ENCODE measurements around the gene CYB5B.
"Not testable (repeated sequence)": the region's sequence is repeated elsewhere in the genome, so short reads cannot be mapped to it uniquely, and the experiment has no call there.

Gene CYB5B

DNA sequence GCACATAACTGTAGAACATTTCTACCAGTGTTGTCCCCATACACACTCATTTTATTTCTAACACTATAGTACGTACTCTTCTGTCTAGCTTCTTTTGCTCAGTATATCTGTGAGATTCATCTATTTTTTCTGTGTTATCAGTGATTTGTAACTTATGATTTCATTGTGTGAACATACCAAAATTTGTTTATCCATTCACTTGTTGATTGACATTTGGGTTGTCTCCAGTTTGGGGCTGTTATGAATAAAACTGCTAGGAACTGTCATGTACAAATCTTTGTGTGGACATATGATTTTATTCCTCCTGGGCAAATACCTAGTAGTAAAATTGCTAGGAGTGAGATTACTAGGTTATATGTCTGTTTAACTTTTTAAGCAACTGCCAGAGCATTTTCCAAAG, 9.6 kb downstream of the CYB5B start:
- no peak overlapping the region for H3K4me3 ChIP-seq (ENCODE audit: low read depth in 1 of 2, low read length in 1 of 2)
- H3K27ac ChIP-seq, result no peak overlapping the region
- TF ChIP-seq, protein P1, sequence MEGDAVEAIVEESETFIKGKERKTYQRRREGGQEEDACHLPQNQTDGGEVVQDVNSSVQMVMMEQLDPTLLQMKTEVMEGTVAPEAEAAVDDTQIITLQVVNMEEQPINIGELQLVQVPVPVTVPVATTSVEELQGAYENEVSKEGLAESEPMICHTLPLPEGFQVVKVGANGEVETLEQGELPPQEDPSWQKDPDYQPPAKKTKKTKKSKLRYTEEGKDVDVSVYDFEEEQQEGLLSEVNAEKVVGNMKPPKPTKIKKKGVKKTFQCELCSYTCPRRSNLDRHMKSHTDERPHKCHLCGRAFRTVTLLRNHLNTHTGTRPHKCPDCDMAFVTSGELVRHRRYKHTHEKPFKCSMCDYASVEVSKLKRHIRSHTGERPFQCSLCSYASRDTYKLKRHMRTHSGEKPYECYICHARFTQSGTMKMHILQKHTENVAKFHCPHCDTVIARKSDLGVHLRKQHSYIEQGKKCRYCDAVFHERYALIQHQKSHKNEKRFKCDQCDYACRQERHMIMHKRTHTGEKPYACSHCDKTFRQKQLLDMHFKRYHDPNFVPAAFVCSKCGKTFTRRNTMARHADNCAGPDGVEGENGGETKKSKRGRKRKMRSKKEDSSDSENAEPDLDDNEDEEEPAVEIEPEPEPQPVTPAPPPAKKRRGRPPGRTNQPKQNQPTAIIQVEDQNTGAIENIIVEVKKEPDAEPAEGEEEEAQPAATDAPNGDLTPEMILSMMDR (IDR thresholded peaks at IDR 0.05), result no peak
- H3K36me3 ChIP-seq, result peaks cover 18% of the 10 kb centered on the region
- H3K9me3 ChIP-seq, result no peaks in the 10 kb centered on the region
- H3K4me1 ChIP-seq (ENCODE audit: control insufficient read depth in 1 of 2, insufficient read depth in 1 of 2, low read depth in 1 of 2, low read length in 1 of 2), result peaks cover 13 to 24% of the 10 kb centered on the region in 2 experiments
- no peaks in the 10 kb centered on the region for H3K27me3 ChIP-seq

DNA sequence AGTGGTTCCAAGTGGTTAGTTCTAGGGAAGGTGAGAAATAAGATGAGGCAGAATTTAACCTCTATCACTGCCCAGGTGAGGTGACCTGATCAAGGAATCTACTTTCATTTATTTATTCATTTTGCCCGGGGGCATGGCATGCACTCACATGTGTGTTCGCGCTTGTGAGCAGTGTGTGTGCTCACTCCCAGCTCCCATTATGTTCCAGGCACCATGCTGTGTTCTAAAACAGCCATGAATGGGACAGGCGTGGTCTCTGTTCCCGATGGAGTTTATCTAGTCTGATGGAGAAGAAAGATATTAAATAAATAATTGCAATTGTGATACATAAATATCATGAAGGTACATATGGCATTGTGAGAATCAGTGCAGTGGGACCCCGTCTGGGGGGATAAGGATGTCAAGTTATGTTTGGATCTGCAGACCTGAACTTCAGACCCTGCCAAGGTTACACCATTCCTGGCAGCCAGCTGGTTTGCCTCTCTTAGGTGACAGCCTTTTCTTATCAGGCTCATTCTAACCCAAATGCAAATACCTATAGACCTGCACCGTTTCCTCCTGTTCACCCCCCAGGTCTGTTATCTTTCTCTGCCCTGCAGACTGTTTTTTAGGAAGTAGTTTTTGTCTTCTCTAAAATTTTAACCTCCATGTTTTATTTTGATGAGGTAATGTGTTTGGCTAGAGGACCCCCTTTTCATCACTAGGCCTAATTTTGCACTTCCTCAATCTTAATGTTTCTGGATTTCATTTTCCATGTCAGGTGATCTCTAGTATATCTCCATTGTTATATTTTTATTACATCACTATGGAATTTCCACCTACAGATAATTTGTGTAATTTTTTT, 11.8 kb downstream of the CYB5B start:
- H3K9me3 ChIP-seq, result no peaks in the 10 kb centered on the region
- no peaks in the 10 kb centered on the region for H3K27me3 ChIP-seq
- no peak overlapping the region for H3K4me3 ChIP-seq (ENCODE audit: low read depth in 1 of 2, low read length in 1 of 2)
- TF ChIP-seq, protein P1 (IDR thresholded peaks at IDR 0.05), result no peak
- peaks cover 13 to 24% of the 10 kb centered on the region in 2 experiments for H3K4me1 ChIP-seq (ENCODE audit: control insufficient read depth in 1 of 2, insufficient read depth in 1 of 2, low read depth in 1 of 2, low read length in 1 of 2)
- peak overlapping the region; percentile 51 for H3K27ac ChIP-seq
- peaks cover 11% of the 10 kb centered on the region for H3K36me3 ChIP-seq

DNA sequence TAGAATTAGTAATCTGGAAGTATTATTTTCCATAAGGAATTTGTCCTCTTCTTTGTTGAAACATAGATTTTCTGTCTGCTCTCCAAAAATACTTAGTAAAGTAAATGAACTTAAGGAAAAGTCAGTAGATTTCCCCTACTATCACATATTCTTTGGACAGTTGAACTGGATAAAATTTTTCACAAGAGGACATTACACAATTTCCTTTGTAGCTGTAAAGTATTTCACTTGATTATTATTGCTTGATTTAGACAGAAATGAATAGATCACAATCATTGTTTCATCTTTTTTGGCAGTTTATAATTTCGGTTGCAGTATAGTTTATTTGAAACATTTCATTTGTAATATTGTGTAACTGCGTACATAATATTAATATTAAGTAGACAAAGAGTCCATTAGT, 12.5 kb downstream of the CYB5B start:
- Histone ChIP-seq H3K9me3 (no peaks in the 10 kb centered on the region), H3K4me3 (ENCODE audit: low read depth in 1 of 2, low read length in 1 of 2) (no peak overlapping the region), H3K36me3 (peaks cover 9% of the 10 kb centered on the region), H3K4me1 (ENCODE audit: control insufficient read depth in 1 of 2, insufficient read depth in 1 of 2, low read depth in 1 of 2, low read length in 1 of 2) (peaks cover 13 to 24% of the 10 kb centered on the region in 2 experiments), H3K27me3 (no peaks in the 10 kb centered on the region), H3K27ac (peak overlapping the region; percentile 51)
- TF ChIP-seq, protein P1 (IDR thresholded peaks at IDR 0.05), result no peak

DNA sequence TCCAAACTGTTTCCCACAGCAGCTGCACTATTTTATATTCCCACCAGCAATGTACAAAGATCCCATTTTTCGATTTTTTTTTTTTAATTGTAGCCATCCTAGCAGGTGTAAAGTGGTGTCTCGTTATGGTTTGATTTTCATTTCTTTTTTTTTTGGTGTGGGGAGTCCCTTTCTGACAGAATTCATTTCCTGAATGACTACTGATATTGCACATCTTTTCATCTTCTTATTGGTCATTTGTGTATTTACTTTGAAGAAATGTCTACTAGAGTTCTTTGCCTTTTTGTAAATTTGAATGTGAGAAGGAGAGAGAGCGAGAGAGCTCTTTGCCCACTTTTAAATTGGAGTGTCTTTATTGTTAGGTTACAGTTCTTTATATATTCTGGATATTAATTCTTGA, 14.0 kb downstream of the CYB5B start:
- Histone ChIP-seq H3K27ac (no peak overlapping the region), H3K9me3 (no peaks in the 10 kb centered on the region), H3K4me3 (ENCODE audit: low read depth in 1 of 2, low read length in 1 of 2) (no peak overlapping the region), H3K4me1 (ENCODE audit: control insufficient read depth in 1 of 2, insufficient read depth in 1 of 2, low read depth in 1 of 2, low read length in 1 of 2) (peaks cover 13 to 24% of the 10 kb centered on the region in 2 experiments), H3K36me3 (no peaks in the 10 kb centered on the region), H3K27me3 (no peaks in the 10 kb centered on the region)
- TF ChIP-seq, protein P1 (IDR thresholded peaks at IDR 0.05), result no peak

DNA sequence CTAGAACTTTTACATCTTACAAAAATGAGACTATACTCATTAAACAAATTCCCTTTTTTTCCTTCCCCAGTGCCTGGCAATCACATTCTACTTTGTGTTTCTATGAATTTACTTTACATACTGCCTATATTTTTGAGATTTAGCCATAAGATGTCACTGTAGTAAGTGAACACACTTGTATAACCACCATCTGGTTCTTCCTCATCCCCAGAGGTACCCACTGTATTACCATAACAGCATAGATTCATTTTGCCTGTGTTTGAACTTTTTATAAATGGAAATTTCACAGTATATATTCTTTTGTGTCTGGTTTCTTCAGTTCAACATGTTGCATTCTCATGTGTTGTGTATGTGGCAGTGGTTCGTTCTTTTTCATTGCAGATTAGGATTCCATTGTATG, 15.8 kb downstream of the CYB5B start:
- Histone ChIP-seq H3K9me3 (no peaks in the 10 kb centered on the region), H3K36me3 (no peaks in the 10 kb centered on the region), H3K27me3 (no peaks in the 10 kb centered on the region), H3K4me1 (ENCODE audit: control insufficient read depth in 1 of 2, insufficient read depth in 1 of 2, low read depth in 1 of 2, low read length in 1 of 2) (peaks cover 21 to 38% of the 10 kb centered on the region in 2 experiments), H3K27ac (no peak overlapping the region), H3K4me3 (ENCODE audit: low read depth in 1 of 2, low read length in 1 of 2) (no peak overlapping the region)
- TF ChIP-seq, protein P1 (IDR thresholded peaks at IDR 0.05), result no peak

DNA sequence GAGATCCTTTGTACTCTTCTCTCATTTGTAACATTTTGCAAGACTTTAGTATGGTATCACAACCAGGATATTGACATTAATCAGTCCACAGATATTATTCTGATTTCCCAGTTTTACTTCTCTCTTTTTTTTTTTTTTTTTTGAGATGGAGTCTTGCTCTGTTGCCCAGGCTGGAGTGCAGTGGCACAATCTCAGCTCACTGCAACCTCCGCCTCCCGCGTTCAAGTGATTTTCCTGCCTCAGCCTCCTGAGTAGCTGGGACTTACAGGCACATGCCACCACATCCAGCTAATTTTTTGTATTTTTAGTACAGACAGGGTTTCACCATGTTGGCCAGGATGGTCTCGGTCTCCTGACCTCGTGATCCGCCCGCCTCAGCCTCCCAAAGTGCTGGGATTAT, 16.6 kb downstream of the CYB5B start:
- H3K27ac ChIP-seq; H3K4me3 ChIP-seq (ENCODE audit: low read depth in 1 of 2, low read length in 1 of 2); H3K9me3 ChIP-seq; H3K27me3 ChIP-seq; H3K36me3 ChIP-seq: not testable (repeated sequence)
- peaks cover 21 to 38% of the 10 kb centered on the region in 2 experiments for H3K4me1 ChIP-seq (ENCODE audit: control insufficient read depth in 1 of 2, insufficient read depth in 1 of 2, low read depth in 1 of 2, low read length in 1 of 2)
